Measurements from ENCODE around the gene UFSP1.

Gene UFSP1

GRCh38 chr7:100854146-100854895, 35.2 kb downstream of the UFSP1 start:
- DNase-seq, result no peak

DNA sequence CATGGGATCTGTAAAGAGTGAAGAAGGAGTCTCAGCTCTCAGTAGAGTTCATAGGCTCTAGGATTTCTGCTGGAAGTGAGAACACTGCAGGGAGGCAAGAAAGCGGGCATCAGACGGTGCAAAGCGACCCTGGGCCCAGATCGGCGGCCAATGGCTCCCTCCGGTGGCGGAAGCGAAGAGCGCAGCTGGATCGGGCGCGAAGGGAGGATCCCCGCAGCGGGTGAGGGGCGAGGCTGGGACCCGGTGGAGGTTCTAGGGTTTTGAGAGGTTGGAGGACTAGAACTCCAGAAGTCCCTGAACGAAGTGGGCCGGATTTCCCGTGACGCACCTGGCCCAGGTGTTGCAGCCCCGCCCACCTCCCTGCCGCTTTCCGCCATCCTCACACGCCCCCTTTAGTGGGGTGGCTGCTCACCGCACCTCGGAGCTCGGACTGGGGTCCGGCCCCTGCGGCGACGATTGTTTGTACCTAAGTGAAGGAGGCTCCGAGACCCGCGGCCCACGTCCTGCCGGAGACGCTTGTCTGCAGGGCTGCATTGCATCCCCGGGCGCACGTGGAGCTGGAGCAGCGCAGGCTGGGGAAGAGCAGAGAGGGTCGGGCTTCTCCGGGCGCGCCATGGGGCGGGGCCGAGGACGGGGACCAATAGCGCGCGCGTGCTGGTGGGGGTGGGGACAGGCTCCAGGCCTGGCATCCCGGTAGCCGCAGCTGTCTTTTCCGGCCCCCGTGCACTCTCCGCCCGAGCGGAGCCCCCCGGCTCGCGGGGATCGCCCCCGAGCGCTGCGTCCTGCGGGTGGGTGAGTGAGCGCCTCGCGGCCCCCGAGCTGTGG, 37.3 kb downstream of the UFSP1 start, which contains the start of gene SLC12A9:
TSS of gene SLC12A9 (plus strand) at position 666 of the 825 bp plus-strand sequence. CDS start 1,485 bp downstream, outside the sequence.
- peak; percentile 85 for DNase-seq

GRCh38 chr7:100847360-100847759, 42.2 kb downstream of the UFSP1 start:
- no peak for DNase-seq

DNA sequence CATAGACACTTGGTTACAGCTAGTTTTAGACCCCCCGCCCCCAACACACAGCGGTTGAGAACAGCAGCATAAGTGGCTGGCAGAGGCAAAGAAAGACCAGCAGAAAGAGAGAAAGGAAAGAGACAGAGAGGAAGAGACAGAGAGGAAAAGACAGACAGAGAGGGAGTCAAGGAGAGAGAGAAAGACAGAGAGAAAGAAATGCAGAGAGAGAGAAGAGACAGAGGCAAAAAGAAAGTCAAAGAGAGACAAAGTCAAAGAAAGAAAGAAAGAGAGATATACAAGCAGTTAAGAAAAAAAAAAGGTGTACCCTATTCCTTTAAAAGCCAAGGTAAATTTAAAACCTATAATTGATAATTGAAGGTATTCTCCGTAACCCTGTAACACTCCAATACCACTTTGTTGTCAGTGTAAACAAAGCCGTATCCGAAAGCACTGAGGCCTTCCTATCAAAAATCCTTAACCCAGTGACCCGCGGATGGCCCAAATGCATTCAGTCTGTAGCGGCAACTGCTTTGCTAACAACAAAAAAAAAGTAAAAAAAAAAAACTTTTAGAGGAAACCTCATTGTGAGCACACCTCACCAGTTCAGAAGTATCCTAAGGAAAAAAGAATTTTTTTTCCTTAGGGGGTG, 48.9 kb downstream of the UFSP1 start:
- no peak for DNase-seq

GRCh38 chr7:100839361-100839760, 50.2 kb downstream of the UFSP1 start:
- DNase-seq, result no peak
